Endodermal cell (in vitro differentiated cells): ENCODE data around the gene PTPRK. TPM values are rescaled to one million over a fixed set of nuclear protein-coding genes. Genes with fewer than 3 reads are reported as not detected.

Experiments
- DNase-seq: peaks from one replicate; pipeline ENCODE4 v3.0.0-alpha.2; 2017
- H3K27ac ChIP-seq: 2 replicates; pipeline ENCODE4 v1.5.1; 2013; ENCODE audit warnings: mild to moderate bottlenecking, low read depth, low read length, moderate library complexity
- H3K27me3 ChIP-seq: 2 replicates; pipeline ENCODE4 v1.6.1; 2013; ENCODE audit warnings: mild to moderate bottlenecking, low read length, moderate library complexity; ENCODE audit not compliant: insufficient read depth, control insufficient read depth, poor library complexity, severe bottlenecking
- H3K36me3 ChIP-seq: 2 replicates; pipeline ENCODE4 v1.7.0; 2013; ENCODE audit warnings: mild to moderate bottlenecking, low read length, moderate library complexity; ENCODE audit not compliant: control insufficient read depth, insufficient read depth
- H3K4me1 ChIP-seq: one replicate; pipeline ENCODE4 v1.7.0; 2013; ENCODE audit warnings: low read length; ENCODE audit not compliant: control insufficient read depth, insufficient read depth
- H3K4me3 ChIP-seq: 2 replicates; pipeline ENCODE4 v1.5.1; 2013; ENCODE audit warnings: mild to moderate bottlenecking, low read length, moderate library complexity
- H3K9ac ChIP-seq: 2 replicates; pipeline ENCODE4 v1.6.1; 2013; ENCODE audit warnings: mild to moderate bottlenecking, low read length, moderate library complexity; ENCODE audit not compliant: poor library complexity, severe bottlenecking; ENCODE audit errors: extremely low read depth
- H3K9me3 ChIP-seq: 2 replicates; pipeline ENCODE4 v1.6.1; 2013; ENCODE audit warnings: mild to moderate bottlenecking, low read length, moderate library complexity; ENCODE audit not compliant: control insufficient read depth
- H3K27ac Mint-ChIP-seq: 2 replicates; pipeline ENCODE4 v1.8.0; 2020; ENCODE audit warnings: mixed read lengths
- H3K27me3 Mint-ChIP-seq: 2 replicates; pipeline ENCODE4 v1.8.0; 2021; ENCODE audit warnings: mild to moderate bottlenecking, mixed read lengths; ENCODE audit not compliant: insufficient read depth
- H3K36me3 Mint-ChIP-seq: 2 replicates; pipeline ENCODE4 v1.8.0; 2020; ENCODE audit warnings: low read depth, mixed read lengths
- H3K4me1 Mint-ChIP-seq: 2 replicates; pipeline ENCODE4 v1.8.0; 2020; ENCODE audit warnings: mixed read lengths
- H3K4me3 Mint-ChIP-seq: 2 replicates; pipeline ENCODE4 v1.8.0; 2020; ENCODE audit warnings: mild to moderate bottlenecking, moderate library complexity, mixed read lengths
- H3K9me3 Mint-ChIP-seq: 2 replicates; pipeline ENCODE4 v1.8.0; 2020; ENCODE audit warnings: mild to moderate bottlenecking, mixed read lengths
- WGBS, 2 experiments: methylation state at CpG; one replicate each; pipeline versions ENCODE4 v1.1.5 to v1.1.7; 2013; ENCODE audit warnings: missing lambda C conversion rate in 2 of 2, mixed read lengths in 1 of 2; ENCODE audit not compliant: insufficient coverage in 1 of 2, insufficient read length in 1 of 2; 5-methylcytosine and 5-hydroxymethylcytosine counted together
- total RNA-seq, 2 donors: library from RNA; stranded (reverse); fragmentation: NEBNext Ultra II Directional in 1 of 2; extraction: Animal tissue kit (Norgen Biotek cat#: 25700) in 1 of 2; gene quantifications; 2 replicates in 1 of 2; 3 replicates in 1 of 2; pipeline ENCODE4 v1.2.1, GENCODE V29; 2021
- TF ChIP-seq, protein P1 (sequence below): fragments of 200-600 bp; sonication (generic); conservative IDR thresholded peaks from 2 replicates; pipeline ENCODE4 v1.5.0; 2021; ENCODE audit warnings: antibody characterized with exemption, mild to moderate bottlenecking

PTPRK gene
- total RNA-seq, 2 donors from 2014 or later = 46.4 to 57.6 TPM

- TF ChIP-seq, protein P1, sequence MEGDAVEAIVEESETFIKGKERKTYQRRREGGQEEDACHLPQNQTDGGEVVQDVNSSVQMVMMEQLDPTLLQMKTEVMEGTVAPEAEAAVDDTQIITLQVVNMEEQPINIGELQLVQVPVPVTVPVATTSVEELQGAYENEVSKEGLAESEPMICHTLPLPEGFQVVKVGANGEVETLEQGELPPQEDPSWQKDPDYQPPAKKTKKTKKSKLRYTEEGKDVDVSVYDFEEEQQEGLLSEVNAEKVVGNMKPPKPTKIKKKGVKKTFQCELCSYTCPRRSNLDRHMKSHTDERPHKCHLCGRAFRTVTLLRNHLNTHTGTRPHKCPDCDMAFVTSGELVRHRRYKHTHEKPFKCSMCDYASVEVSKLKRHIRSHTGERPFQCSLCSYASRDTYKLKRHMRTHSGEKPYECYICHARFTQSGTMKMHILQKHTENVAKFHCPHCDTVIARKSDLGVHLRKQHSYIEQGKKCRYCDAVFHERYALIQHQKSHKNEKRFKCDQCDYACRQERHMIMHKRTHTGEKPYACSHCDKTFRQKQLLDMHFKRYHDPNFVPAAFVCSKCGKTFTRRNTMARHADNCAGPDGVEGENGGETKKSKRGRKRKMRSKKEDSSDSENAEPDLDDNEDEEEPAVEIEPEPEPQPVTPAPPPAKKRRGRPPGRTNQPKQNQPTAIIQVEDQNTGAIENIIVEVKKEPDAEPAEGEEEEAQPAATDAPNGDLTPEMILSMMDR = no peak
- Mint-ChIP-seq H3K4me3 (no peak overlapping the region), H3K9me3 (no peaks in the 10 kb centered on the region), H3K27me3 (no peaks in the 10 kb centered on the region), H3K27ac (no peak overlapping the region), H3K36me3 (no peaks in the 10 kb centered on the region), H3K4me1 (no peaks in the 10 kb centered on the region)
- DNase-seq = no peak
- Histone ChIP-seq H3K27ac (no peak overlapping the region), H3K9ac (no peak overlapping the region), H3K9me3 (no peaks in the 10 kb centered on the region), H3K4me3 (no peak overlapping the region), H3K36me3 (no peaks in the 10 kb centered on the region), H3K4me1 (no peaks in the 10 kb centered on the region), H3K27me3 (no peaks in the 10 kb centered on the region)
- 86 to 100% methylated on average over 2 of the region's 3 CpGs for WGBS, 2 experiments
Measured at GRCh38 chr6:128461501-128461900, 58.9 kb downstream of the PTPRK start.

- Histone ChIP-seq H3K4me3 (no peak overlapping the region), H3K36me3 (no peaks in the 10 kb centered on the region), H3K27me3 (no peaks in the 10 kb centered on the region), H3K4me1 (peaks cover 3% of the 10 kb centered on the region), H3K9me3 (no peaks in the 10 kb centered on the region), H3K27ac (no peak overlapping the region), H3K9ac (no peak overlapping the region)
- Mint-ChIP-seq H3K36me3 (no peaks in the 10 kb centered on the region), H3K27me3 (no peaks in the 10 kb centered on the region), H3K4me1 (no peaks in the 10 kb centered on the region), H3K9me3 (no peaks in the 10 kb centered on the region), H3K27ac (no peak overlapping the region), H3K4me3 (no peak overlapping the region)
- WGBS, 2 experiments = 92% methylated on average over 2 of the region's 2 CpGs; no CpG with 5 or more reads in 1 of the 2 experiments
- DNase-seq = no peak
- TF ChIP-seq, protein P1 = no peak
Measured at GRCh38 chr6:128456510-128457230, 63.7 kb downstream of the PTPRK start.

- no peaks in the 10 kb centered on the region for H3K4me1 Mint-ChIP-seq
- Histone ChIP-seq H3K36me3 (no peaks in the 10 kb centered on the region), H3K9me3 (no peaks in the 10 kb centered on the region), H3K9ac (no peak overlapping the region), H3K27me3 (no peaks in the 10 kb centered on the region), H3K4me1 (peaks cover 3% of the 10 kb centered on the region), H3K4me3 (no peak overlapping the region), H3K27ac (no peak overlapping the region)
- 91 to 94% methylated on average over 2 to 3 of the region's 3 CpGs for WGBS, 2 experiments
- DNase-seq = no peak
- no peak overlapping the region for H3K4me3 Mint-ChIP-seq
- no peaks in the 10 kb centered on the region for H3K36me3 Mint-ChIP-seq
- TF ChIP-seq, protein P1 = no peak
- H3K27me3 Mint-ChIP-seq = no peaks in the 10 kb centered on the region
- H3K9me3 Mint-ChIP-seq = no peaks in the 10 kb centered on the region
- H3K27ac Mint-ChIP-seq = no peak overlapping the region
Measured at GRCh38 chr6:128455959-128456358, 64.4 kb downstream of the PTPRK start.
